Left kidney (tissue), 2 donors: Measurements from ENCODE around the gene BMP5. TPM values are rescaled to one million over a fixed set of nuclear protein-coding genes. Genes with fewer than 3 reads are reported as not detected.

Source experiments
- DNase-seq: peaks from one replicate; pipeline ENCODE4 v3.0.0-alpha.2; 2013
- polyA plus RNA-seq: library from polyadenylated mRNA; unstranded; fragments of 120-200 nt; gene quantifications from one replicate; pipeline ENCODE4 v1.2.1, GENCODE V29; 2013; ENCODE audit not compliant: insufficient read length

BMP5 gene
- polyA plus RNA-seq, 1 donor = 3.8 TPM

GRCh38 chr6:55713436-55713835 is 162.0 kb downstream of the BMP5 start:
- no peak for DNase-seq

GRCh38 chr6:55708711-55709110 is 166.7 kb downstream of the BMP5 start:
- no peak for DNase-seq

- DNase-seq = no peak
Measured at GRCh38 chr6:55705451-55706440, 169.6 kb downstream of the BMP5 start.

GRCh38 chr6:55704421-55704820 is 171.0 kb downstream of the BMP5 start:
- DNase-seq = no peak
